ENCODE data around the gene DCN.

The DCN gene

DNA sequence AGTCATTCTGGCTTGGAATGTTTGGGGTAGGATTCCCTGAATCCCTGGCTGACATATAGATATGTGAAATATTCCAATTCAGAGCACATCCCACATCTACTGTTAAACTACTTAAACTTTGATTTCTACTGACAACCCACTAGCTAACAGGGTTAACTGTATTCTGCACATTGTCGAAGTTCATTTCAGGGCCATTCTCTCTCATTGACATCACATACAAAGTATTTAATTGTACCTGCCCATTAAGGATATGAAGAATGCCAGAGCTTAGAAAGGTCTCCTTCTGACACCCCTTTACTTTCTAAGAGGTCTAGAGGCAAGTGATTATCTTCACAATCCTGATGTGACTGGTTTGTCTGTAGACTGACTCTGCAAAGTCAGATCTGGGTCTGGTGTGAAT, 2.8 kb upstream of the DCN start:
- no peak for DNase-seq

DNA sequence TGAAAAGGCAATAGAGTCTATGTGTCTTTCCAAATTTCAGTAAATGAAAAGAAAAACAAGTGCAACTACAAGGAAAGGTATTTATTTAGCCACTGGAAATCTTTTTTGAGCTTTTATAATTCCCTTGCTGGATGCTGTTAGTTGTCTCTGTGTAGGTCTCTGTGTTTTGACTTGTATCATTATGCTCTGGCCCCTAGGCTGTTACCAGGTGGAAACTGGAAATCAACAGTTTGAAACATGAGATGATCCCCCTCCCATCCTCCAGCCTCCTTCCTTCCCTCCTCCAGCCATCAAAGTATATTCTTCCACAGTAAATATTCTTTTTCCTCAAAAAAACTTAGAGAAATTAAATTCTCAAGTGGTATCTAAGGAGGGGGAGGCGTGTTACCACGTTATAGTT, 934 bp upstream of the DCN start:
- DNase-seq = no peak

DNA sequence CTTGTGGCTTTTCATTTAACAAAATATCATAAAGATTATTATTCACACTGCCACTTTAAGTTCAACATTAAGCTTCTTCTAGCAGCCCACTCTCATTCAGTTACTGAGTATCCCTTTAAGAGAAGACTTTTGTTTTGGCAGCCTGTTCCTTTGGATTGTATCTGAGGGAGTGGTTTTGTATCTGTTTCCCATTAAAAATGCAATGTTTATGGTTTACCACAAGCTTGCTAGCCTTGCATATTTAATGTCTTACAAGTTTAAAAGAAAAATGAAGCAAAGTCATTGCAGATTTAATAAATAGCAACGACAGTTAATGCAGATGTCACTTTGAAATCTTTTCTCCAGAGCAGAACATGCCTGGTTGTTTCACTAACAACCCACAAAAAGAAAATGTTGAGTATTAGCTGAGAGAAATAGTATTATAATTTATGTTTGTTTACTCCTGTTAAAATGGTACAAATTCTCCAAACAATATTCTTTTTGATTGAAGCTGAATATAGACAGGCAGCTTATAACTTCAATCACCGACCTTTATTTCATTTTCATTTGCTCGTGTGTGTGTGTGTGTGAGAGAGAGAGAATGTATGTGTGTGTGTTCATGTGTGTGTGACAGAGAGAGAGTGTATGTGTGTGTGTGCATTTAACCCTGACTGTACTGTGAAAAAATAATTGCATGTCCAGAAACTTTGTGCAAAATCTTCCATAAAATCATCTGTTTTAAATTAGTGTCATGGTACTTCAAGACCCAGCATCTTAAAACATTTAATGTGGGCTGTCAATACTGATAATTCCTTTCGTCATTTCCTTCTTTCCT, 1.8 kb downstream of the DCN start:
- DNase-seq = no peak

DNA sequence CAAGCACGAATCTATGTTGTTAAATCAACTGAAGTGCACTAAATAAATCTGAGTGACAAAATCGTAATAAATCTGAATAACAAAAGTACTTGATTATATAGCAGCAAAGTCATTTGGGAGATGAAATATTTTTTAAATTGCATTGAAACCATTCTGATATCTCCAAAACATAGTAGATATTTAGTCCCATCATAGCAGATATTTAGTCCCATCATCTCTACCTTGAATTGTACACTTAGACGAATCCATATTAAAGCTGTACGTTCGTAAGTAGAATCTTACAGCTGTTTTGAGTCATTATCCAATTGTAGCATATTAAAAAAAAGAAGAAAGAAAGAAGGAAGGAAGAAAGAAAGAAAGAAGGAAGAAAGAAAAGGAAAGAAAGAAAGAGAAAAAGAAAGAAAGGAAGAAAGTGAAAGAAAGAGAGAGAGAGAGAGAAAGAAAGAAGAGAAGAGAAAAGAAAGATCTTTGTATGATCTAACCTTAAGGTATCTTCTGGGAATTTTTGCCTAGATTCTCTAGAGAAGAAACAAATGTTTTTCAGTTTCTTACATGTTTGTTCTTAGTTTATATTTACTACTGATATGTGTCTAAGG, 2.6 kb downstream of the DCN start:
- no peak for DNase-seq

DNA sequence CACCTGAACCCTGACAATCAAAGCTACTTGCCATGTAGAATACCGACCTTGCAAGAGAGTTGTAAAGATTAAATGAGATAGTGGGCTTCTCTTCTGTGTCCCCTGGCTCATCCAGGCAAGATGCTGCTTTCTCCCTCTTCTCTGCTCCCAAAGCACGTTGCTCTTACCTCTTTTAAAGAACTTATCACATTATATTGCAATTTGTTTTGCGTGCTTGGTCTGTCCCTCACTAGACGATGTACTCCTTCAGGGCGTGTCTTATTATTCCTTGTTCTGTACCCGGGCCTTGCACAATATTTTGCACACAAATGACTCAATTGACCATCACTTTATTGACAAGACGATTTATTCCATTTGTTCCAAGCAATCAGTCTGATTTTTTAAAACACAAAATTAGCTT, 3.3 kb downstream of the DCN start:
- DNase-seq = no peak

DNA sequence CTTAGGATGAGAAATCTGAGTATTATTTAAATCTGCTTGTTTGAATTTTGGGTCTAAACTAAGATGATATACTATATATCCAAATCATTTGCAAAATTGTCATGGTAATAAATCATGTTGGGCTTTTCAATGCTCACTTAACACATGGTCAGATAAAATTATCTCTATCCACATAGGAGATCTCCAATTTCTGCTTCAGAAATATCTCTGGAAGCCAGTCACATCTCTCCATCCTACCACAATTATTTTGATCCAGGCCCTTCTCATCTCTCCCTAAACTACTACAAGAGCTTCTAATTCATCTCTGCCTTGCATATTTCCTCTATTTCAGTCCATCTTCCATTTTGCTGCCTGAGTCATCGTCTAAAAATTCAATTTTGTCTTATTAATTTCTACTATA, 3.8 kb downstream of the DCN start:
- no peak for DNase-seq

DNA sequence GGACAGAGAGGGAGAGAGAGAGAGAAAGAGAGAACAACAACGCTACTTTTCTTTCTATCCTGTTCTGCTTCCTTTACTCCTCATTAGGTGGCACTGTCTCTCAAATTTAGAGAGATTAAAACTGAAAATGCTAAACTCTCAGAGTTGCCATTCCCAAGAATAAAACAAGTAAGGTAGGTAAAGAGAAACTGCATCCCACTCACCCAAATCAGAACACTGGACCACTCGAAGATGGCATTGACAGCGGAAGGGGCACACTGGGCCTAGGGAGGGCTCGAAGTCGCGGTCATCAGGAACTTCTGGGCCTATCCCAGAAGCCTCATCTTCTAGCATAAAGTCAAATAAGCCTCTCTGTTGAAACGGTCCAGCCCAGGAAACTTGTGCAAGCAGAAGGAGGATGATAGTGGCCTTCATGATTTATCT, 4.5 kb downstream of the DCN start:
- DNase-seq = no peak

DNA sequence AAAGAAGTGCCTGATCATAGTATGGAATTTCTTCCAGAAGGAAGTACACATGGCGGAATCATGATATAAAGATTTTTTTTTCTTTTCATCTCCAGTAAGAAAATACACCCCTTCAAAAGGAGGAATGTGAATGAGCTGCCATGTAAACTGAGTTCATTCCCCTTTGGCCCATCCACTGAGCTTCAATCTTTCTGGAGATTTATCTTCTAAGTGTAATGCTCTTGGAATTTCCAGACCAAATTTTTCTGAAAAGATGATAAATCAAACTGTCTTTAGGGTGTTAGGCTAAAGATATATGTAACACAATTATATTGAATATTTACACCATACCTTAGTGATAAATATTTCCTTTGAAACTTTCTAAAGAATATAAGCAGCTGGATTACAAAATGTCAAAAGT, 5.2 kb downstream of the DCN start:
- no peak for DNase-seq

DNA sequence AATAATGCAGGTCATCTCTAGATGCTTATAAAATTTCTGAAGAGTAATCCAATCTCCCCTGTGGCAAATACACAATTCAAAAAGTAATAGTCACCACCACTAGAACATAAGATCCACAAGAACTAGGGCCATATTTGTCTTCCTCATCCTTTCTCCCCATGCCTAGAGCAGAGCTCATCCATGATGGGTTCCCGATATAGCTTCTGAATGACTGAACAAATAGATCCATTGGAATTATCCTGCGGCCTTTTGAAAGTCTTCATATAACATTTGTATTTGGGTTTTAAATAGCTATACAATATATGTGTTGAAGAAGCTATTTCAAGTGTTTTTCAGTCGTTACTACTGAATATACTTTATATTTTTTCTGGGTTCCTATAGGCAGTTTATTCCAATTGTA, 5.7 kb downstream of the DCN start:
- DNase-seq = no peak

DNA sequence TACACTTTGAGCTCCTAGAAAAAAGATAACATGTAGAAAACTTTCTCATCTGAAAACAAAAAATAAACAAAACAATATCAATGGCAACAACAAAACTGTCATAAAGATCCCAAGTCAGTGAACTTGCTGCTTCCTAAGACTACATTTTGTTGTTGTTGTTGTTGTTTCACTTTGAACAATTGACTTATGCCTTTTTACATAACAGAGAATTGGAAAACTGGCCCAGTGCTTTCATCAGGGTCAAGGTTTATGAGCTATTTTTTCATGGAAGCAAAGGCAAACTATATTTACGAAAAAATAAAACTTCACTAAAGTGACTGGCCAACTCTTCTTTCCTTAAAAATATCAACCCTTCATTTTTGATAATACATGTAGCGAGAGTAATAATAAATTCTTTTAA, 6.3 kb downstream of the DCN start:
- DNase-seq = no peak

DNA sequence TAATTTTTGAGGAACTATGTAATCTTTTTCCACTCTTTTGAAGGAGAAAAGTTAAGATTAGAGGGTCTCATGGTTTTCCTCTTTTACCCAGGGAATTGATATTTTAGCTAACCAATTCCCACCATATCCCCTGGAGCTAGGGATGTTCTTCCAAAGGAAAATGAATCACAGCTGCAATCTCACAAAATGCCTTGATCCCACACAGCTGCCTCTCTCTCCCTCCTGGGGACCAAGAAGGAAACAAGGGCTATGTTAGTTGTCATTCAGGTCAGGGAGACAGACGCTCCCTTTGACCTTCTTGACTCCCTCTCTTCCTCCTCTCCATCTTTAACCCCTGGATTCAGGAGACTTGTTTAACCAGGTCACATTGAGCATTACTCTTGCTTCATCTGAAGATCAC, 9.5 kb downstream of the DCN start:
- no peak for DNase-seq

DNA sequence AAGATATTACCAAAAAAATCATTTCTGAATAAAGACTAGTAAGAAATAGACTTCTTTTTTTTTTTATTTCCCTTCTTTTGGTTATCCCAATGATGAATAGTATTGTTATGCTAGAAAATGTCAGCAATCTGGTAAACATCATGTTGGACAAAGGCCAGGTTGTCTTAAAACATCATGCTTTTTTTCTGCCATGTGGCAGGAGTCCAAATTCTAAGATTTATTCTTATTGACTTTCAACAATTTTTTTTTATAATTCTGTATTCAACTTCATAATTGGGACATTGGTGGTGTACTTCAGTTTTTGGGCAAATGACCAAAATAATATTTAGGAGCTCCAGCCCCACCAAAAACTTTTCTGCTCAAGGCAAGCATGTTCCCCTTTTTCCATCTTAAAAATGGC, 10.5 kb downstream of the DCN start:
- no peak for DNase-seq

DNA sequence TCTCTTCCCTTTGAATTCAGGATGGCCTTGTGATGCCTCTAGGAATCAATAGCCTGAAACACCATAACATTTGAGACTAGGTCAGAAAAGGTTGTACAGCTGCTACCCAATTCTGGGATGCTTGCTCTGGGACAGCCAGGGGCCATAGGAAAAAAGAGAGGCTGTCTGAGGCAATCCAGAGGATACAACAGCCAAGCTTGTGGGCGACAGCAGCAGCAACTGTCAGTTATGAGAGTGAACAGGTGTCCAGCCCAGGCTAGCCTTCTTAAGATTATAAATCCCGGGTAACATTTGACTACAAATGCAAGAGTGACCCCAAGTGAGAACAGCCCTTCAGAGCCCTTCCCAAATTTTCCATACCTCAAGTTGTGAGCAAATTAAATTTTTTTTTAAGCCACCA, 11.1 kb downstream of the DCN start:
- no peak for DNase-seq

DNA sequence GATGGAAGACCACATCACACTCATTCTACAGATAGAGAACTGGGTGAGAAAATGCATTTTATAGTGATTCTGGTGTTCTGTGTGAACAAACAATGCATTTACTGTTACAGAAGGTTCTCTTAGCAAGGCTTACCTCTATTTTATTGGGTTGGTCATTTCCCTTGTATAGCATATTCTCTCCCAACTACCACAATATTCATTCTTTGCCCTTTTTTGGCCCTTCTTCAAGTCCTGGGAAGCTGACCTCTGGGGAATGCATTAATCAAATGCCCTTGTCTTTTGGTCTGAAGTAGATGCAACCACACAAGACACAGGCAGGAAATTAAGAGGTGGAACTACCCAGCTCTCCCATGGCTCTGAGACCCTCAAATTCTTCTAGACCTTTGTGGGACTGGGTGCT, 19.5 kb downstream of the DCN start:
- DNase-seq = no peak

DNA sequence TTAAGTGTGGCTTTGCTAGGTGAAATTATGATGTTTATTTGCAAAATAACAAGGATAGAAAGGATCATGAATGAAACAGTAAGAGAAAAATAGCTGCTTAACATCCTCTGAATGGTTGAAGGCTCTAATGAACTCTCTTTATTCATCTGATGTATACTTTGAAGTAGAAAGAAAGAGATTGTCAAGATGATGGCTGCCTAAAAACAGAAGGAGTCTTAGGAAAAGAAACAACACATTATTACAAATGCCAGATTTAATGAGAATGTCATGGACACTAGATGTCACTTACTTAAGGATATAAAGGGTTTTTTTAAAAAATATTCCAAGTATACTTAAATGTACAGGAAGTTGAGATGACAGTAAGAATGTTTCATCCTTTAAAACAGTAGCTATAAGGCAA, 21.6 kb downstream of the DCN start:
- DNase-seq = no peak

DNA sequence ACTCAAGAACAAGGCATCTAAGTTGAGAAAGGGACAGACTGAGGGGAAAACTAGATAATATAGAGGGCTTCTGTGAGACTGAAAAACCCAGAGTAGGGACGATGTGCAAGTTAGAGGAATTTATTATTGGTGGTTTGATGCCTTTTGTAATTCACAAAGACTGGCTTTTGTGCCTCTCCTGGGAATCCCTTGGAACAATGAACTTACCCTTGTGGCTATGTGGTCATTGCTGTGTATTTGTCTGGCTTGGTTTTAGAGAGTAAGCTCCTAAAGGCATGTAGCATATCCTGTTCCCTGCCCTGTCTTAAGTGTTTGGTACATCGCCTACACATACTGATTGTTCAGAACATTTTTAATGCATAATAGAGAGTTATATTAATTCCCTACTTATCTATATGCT, 26.6 kb downstream of the DCN start:
- no peak for DNase-seq

DNA sequence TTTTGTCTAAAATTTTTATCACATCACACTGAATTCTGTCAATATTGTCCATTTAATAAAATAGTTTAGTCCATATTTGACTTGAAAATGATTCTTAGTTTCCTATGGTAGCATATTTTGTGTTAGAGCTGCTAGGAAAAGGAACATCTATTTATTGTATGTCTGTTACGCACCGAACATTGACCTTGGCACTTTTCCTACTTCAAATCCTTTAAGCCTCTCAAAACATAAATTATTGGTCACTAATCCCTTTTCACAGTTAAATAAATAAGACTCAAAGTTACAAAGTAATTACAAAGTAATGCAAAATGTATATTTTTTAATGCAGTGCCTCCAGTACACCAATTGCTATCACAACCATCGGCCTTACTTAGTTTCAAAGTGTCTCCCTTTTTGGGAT, 28.5 kb downstream of the DCN start:
- DNase-seq = no peak

DNA sequence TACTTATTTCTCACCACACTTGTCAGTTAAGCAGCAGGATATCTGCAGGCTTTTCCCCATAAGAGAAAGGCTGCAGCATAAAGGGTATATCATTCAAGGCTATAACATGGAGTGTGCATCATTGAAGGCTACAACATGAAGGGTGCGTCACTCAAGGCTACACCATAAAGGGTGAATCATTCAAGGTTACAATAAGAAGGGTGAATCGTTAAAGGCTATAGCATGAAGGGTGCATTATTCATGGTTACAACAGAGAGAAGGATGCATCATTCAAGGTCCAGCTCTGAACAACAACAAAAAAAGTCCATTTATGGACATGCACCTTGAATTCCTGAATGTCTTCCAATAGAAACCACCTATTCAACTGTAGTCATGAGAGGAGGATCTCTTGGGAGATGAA, 38.6 kb downstream of the DCN start:
- no peak for DNase-seq

DNA sequence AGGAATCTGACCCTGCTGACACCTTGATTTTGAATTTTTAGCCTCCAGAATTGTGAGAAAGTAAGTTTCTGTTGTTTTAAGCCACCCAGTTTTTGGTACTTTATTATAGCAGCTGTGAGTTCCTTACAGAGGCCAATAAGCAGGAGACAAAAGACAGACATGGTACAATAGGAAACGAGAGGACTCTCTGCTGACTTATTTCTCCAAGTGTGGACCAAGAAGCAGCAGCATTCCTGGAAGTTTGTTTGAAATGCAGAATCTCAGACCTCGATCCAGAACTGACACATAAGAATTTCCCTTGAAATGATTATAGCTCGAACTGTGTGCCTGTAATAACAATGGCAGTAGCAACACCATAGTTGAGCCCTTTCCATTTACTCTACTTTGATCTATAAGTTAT, 39.4 kb downstream of the DCN start:
- no peak for DNase-seq

DNA sequence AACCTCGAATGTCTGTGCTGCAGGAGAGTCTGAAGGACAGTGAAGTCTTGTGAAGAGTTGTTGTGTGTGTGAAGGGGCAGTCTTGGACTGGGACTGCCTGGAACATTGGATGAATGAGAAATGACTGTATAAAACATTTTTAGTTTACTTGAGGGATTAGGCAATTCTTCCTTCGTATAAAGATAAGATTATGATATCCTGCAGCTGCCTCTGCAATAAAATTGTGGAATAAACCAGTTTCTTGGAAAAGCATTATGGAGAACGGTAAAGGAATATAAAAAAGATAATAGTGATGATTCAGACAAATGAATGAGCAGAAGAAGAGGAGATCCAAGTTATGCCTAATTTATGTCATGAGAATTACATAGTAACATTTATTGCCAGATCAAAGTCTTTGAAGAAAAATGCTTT, 40.4 kb downstream of the DCN start:
- no peak for DNase-seq

DNA sequence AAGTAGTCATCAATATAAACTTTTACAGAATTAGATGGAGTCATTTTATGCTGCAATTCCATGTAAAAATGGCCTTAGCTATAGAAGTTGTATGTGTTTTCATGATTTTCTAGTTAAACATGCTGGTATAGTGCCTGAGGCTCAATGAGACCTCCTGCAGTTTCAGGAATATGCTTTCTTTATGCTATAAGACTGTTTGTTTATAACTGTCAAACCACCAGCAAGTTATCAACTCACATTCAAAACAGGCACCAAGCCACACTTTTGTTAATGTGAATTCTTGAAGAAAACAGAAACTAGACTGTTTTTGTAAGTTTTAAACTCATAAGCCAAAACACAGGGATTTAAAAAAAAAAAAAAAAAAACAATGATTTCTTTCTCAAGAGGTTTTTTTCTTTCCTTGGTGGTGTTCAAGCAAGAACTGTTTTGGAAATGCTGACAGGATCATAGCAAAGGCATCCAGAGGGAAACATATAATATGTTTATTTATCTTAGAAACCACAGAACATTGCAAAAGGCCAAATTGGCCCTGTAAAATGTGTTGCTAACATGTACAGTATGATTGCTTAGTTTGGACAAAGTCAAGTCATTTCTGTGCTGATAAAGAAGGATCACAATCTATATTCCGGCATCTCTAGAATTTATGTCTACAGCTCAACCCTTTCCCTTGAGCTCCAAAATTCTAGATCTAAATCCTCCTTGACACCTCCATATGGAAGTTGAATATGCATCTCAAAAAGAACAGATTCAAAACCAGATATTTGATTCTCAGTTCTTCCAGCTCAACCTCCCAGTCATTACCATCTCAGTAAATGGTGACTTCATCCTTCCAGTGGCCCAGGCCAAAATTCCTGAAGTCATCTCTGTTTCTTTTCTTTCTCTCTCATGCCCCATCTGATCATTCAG, 42.3 kb downstream of the DCN start:
- DNase-seq = no peak

DNA sequence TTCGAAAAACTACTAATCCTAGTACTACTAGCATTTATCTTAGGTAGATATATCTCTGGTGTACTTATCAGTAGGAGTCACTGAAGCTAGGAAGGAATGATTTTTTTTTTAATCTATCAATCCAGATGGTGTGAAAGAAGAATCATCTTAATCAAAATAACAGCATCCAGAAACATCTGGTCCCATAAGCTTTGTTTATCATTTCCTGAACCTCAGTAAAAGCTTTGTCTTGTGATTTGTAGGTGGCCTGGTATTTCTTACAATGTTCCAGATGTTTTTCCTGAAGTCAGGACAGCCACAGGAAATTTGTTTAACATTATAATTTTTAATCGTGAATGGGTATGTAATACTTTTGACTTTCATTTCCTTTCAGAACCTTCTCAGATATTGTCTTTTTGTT, 43.3 kb downstream of the DCN start:
- DNase-seq = no peak

DNA sequence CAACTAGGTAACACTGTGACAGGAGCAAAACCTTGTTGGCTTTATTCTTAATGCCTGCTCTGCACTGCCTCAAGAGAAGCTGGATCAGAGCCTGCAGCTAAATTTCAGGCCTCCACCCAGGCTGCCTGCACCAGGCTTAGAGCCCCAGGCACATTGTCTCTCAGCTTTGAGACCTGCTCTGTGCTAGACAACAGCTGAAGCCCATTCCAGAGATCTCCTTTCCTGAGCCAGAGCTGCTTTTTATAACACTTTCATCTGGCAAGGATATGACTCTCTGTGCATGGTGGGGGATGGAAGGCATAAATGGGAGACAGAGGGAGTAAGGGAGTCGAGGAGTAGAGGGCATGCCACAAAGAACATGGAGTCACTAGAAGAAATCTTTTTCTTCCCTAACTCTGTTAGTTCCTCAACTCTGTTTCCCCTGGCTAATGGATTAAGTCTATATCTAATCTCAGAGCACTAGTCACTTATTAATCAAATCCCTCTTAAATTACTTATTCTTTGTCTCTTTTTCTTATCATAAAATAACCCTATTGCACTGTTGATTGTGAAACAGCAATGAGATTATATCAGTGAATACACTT, 44.2 kb downstream of the DCN start:
- DNase-seq = no peak

All from inflammatory macrophage (primary cell).